SU-DHL-6 (cell line): ENCODE data around the gene LILRB2.

Experiments
- H2AFZ ChIP-seq: fragments of 200-600 bp; sonication (generic); 2 replicates; pipeline ENCODE4 v1.6.1; 2014; ENCODE audit warnings: low read depth, mild to moderate bottlenecking, moderate library complexity, mixed read lengths, antibody characterized with exemption, low read length; ENCODE audit not compliant: severe bottlenecking
- H3F3A ChIP-seq: fragments of 200-600 bp; shearing (Covaris generic); 2 replicates; pipeline ENCODE4 v1.6.0; 2016; ENCODE audit warnings: antibody characterized with exemption, mild to moderate bottlenecking; ENCODE audit not compliant: insufficient read depth
- H3K27ac ChIP-seq: fragments of 200-600 bp; sonication (generic); 2 replicates; pipeline ENCODE4 v1.5.1; 2016; ENCODE audit warnings: low read depth, mild to moderate bottlenecking, low read length, moderate library complexity, mixed read lengths
- H3K27me3 ChIP-seq: fragments of 200-600 bp; sonication (generic), shearing (Covaris generic); 2 replicates; pipeline ENCODE4 v1.6.0; 2014; ENCODE audit warnings: mild to moderate bottlenecking, low read length
- H3K36me3 ChIP-seq: fragments of 200-600 bp; sonication (generic); 2 replicates; pipeline ENCODE4 v1.6.1; 2014; ENCODE audit warnings: mild to moderate bottlenecking, low read length, mixed read lengths
- H3K4me2 ChIP-seq: fragments of 300-600, 200-600 bp; shearing (Covaris generic), sonication (generic); 2 replicates; pipeline ENCODE4 v1.6.0; 2014; ENCODE audit warnings: low read length, low read depth, mild to moderate bottlenecking; ENCODE audit not compliant: poor library complexity, severe bottlenecking
- H3K4me3 ChIP-seq: fragments of 200-600 bp; sonication (generic); 2 replicates; pipeline ENCODE4 v1.5.1; 2014; ENCODE audit warnings: antibody characterized with exemption, low read length, mild to moderate bottlenecking, mixed read lengths; ENCODE audit not compliant: insufficient read depth, poor library complexity, severe bottlenecking
- H3K79me2 ChIP-seq: fragments of 200-600 bp; sonication (generic); 2 replicates; pipeline ENCODE4 v1.6.1; 2014; ENCODE audit warnings: mild to moderate bottlenecking, low read length, moderate library complexity; ENCODE audit not compliant: insufficient read depth
- H3K9ac ChIP-seq: fragments of 200-600 bp; sonication (generic); 2 replicates; pipeline ENCODE4 v1.7.0; 2014; ENCODE audit warnings: mild to moderate bottlenecking, low read length
- H3K9me2 ChIP-seq: fragments of 200-600 bp; sonication (generic); replicated peaks from 2 replicates; pipeline ENCODE4 v1.6.1; 2014; ENCODE audit warnings: low read length; ENCODE audit not compliant: insufficient read depth
- H3K9me3 ChIP-seq: fragments of 200-600 bp; sonication (generic); 2 replicates; pipeline ENCODE4 v1.6.1; 2014; ENCODE audit warnings: low read length, mixed read lengths; ENCODE audit not compliant: insufficient read depth
- H4K20me1 ChIP-seq: fragments of 200-600 bp; sonication (generic); 2 replicates; pipeline ENCODE4 v1.6.1; 2014; ENCODE audit warnings: low read depth, mild to moderate bottlenecking, antibody characterized with exemption, low read length, moderate library complexity, mixed read lengths
- EZH2phosphoT487 ChIP-seq: fragments of 200-600 bp; sonication (generic), shearing (Covaris generic); conservative IDR thresholded peaks from 2 replicates; pipeline ENCODE4 v1.6.1; 2018; ENCODE audit warnings: mild to moderate bottlenecking, antibody characterized with exemption, low read length, moderate library complexity, mixed read lengths
- TF ChIP-seq, protein P1 (sequence below): fragments of 200-600 bp; sonication (generic); IDR thresholded peaks from one replicate; pipeline ENCODE4 v1.5.1; 2017; ENCODE audit warnings: antibody characterized with exemption, mild to moderate bottlenecking, low read length, moderate library complexity; ENCODE audit not compliant: insufficient read depth, poor library complexity, severe bottlenecking

Gene LILRB2

DNA sequence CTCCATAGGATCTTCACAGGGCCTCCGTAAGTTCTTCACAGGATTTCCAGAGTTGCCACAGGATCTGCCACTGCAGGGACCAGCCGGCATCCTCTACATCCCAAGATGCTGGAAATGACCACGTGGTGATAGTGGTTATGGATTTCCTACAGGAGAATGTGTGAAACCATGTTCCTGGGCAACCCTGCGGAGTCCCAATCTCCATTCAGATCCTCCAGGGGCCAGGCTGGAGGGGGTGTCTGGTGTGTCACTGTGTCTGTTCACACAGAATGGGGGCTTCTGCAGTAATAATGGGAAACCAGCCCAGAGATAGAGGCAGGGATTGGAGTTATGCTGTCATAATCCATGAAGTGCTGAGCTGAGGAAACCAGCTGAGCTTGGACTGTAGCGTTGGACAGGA lies 47.0 kb downstream of the LILRB2 start:
- no peaks in the 10 kb centered on the region for H3K79me2 ChIP-seq
- H3K27me3 ChIP-seq = no peaks in the 10 kb centered on the region

DNA sequence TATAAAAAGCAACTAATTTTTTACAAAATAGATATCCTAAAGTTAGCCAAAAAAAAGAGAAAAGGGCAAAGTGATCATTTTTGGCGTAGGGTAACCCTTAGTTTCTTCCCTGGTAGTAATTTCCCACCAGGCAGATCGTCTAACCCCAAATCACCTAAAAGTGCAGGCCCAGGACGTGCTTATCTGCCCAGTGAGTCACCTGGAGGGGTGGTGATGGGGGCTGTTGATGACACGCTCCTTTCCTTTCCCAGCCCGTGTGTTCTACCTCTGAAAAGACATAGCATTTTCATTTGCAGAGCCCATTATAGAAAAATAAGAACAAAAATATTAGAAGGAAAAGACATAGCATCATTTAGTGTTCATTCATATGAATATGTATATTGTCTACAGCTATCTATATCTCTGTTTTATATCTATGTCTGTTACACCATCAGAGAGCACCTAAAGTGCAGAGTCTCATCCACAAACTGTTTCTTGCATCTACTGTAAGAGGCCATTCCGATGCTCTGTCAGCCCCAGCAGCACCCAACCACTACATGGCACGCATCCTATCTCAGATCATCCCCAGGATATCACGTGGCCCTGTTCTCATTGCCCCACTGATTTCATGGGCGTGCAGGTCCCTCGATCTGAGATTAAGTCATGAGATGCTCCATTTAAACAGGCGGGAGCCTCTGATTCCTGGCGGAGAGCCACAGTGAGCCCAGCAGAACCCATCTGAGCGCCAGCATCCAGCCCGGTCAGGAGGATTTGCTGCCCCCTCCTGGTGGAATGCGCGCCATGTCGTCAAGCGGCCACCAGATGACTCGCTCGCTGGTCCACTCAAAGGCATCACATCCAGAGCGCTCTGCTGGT lies 49.6 kb downstream of the LILRB2 start:
- Histone ChIP-seq H3K27me3 (no peaks in the 10 kb centered on the region), H3F3A (no peaks in the 10 kb centered on the region), H3K9me3 (no peaks in the 10 kb centered on the region), H3K4me2 (no peak overlapping the region), H3K4me3 (no peak overlapping the region), H2AFZ (no peak overlapping the region), H3K27ac (no peak overlapping the region), H4K20me1 (no peaks in the 10 kb centered on the region), H3K9ac (no peak overlapping the region), H3K9me2 (no peaks in the 10 kb centered on the region), H3K79me2 (no peaks in the 10 kb centered on the region), H3K36me3 (no peaks in the 10 kb centered on the region)
- no peak for TF ChIP-seq EZH2phosphoT487
- TF ChIP-seq, protein P1, sequence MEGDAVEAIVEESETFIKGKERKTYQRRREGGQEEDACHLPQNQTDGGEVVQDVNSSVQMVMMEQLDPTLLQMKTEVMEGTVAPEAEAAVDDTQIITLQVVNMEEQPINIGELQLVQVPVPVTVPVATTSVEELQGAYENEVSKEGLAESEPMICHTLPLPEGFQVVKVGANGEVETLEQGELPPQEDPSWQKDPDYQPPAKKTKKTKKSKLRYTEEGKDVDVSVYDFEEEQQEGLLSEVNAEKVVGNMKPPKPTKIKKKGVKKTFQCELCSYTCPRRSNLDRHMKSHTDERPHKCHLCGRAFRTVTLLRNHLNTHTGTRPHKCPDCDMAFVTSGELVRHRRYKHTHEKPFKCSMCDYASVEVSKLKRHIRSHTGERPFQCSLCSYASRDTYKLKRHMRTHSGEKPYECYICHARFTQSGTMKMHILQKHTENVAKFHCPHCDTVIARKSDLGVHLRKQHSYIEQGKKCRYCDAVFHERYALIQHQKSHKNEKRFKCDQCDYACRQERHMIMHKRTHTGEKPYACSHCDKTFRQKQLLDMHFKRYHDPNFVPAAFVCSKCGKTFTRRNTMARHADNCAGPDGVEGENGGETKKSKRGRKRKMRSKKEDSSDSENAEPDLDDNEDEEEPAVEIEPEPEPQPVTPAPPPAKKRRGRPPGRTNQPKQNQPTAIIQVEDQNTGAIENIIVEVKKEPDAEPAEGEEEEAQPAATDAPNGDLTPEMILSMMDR = peak; percentile 73

More for the DNA sequence above, 47.0 kb downstream of the LILRB2 start:
- H3K4me3 ChIP-seq = no peak overlapping the region
- H3K9me2 ChIP-seq = no peaks in the 10 kb centered on the region
- H3K4me2 ChIP-seq = no peak overlapping the region
- no peaks in the 10 kb centered on the region for H4K20me1 ChIP-seq
- H3K9ac ChIP-seq = no peak overlapping the region
- H3K9me3 ChIP-seq = no peaks in the 10 kb centered on the region
- H3K36me3 ChIP-seq = no peaks in the 10 kb centered on the region
- H3K27ac ChIP-seq = no peak overlapping the region
- H2AFZ ChIP-seq = no peak overlapping the region
- no peaks in the 10 kb centered on the region for H3F3A ChIP-seq
- TF ChIP-seq, protein P1 = no peak
- TF ChIP-seq EZH2phosphoT487 = no peak

DNA sequence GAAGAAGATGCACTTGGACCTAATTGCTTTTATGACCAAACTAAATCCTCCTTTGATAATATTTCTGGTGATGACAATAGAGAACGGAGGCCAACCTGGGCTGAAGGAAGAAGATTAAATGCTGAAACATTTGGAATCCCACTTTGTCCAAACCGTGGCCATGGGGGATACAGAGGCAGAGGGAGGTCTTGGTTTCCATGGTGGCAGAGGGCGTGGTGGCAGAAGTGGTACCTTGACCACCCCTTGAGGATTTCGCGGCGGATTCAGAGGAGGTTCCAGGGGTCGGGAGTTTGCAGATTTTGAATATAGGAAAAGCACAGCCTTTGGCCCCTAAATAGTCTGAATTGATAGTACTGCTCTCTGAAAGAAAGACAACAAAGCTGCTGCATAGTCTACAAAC lies 50.9 kb downstream of the LILRB2 start:
- H3K9ac ChIP-seq = no peak overlapping the region
- H3K4me2 ChIP-seq = no peak overlapping the region
- H2AFZ ChIP-seq = no peak overlapping the region
- no peak overlapping the region for H3K27ac ChIP-seq
- H3K36me3 ChIP-seq = no peaks in the 10 kb centered on the region
- no peaks in the 10 kb centered on the region for H3K79me2 ChIP-seq
- H3K4me3 ChIP-seq = no peak overlapping the region
- H3K27me3 ChIP-seq = no peaks in the 10 kb centered on the region
- no peaks in the 10 kb centered on the region for H3F3A ChIP-seq
- no peak for TF ChIP-seq EZH2phosphoT487
- TF ChIP-seq, protein P1 = no peak
- H4K20me1 ChIP-seq = no peaks in the 10 kb centered on the region
- H3K9me3 ChIP-seq = no peaks in the 10 kb centered on the region
- no peaks in the 10 kb centered on the region for H3K9me2 ChIP-seq
